K562 (cell line): Measurements from ENCODE around the gene CCR2. TPM values are rescaled to one million over a fixed set of nuclear protein-coding genes. Genes with fewer than 3 reads are reported as not detected.

Source experiments
- ATAC-seq: fragments of 200-7000 bp; cut with Tn5 transposase; 3 replicates; pipeline ENCODE4 v1.9.1; 2020; ENCODE audit warnings: moderate library complexity
- BruUV-seq: library from RNA; stranded (reverse); fragments of 400-500 nt; replicated peaks from 2 replicates; lab custom pipeline; 2021; lab: Mats Ljungman, UMichigan
- CTCF ChIA-PET: fragments of 300-600 bp; formaldehyde crosslinking; extraction: SDS; loops from one replicate; lab custom pipeline; 2021; ENCODE audit warnings: low intra/inter-chr PET ratio; lab: Yijun Ruan, JAX
- POLR2A ChIA-PET: fragments of 300-600, 350-650 bp; sonication (Branson Sonifier 250); formaldehyde crosslinking; extraction: SDS; loops from one replicate; lab custom pipeline; 2021; ENCODE audit warnings: antibody characterized with exemption, inconsistent platforms; lab: Yijun Ruan, JAX
- DNase-seq, 4 experiments: peaks; one replicate each; pipeline versions ENCODE4 v3.0.0 to v3.0.0-alpha.2; 2011 to 2018; ENCODE audit warnings: low spot score in 3 of 4, mixed read lengths in 3 of 4; ENCODE audit errors: extremely low read depth in 1 of 4
- FAIRE-seq: peaks from 2 replicates; lab custom pipeline; 2011; peaks lifted over from hg19 to GRCh38; lab: Jason Lieb, UNC
- H2AFZ ChIP-seq: 2 replicates; pipeline ENCODE4 v1.6.0; 2011; ENCODE audit warnings: low read depth, low read length, control low read depth, inconsistent platforms
- H3K27ac ChIP-seq: fragments of 200-600 bp; 3 replicates; pipeline ENCODE4 v1.8.0; 2011; ENCODE audit warnings: low read depth, mild to moderate bottlenecking, control low read depth, inconsistent platforms, low read length, moderate library complexity, mixed read lengths; ENCODE audit errors: extremely low read depth
- H3K27me3 ChIP-seq, 2 experiments: fragments of 300-600 bp in 1 of 2; 2 replicates in 1 of 2; 3 replicates in 1 of 2; pipeline versions ENCODE4 v1.6.0 to v1.8.0; 2011; ENCODE audit warnings: inconsistent platforms in 2 of 2, low read length in 2 of 2, mild to moderate bottlenecking in 1 of 2, mixed read lengths in 1 of 2, moderate library complexity in 1 of 2; ENCODE audit not compliant: control insufficient read depth in 2 of 2, insufficient read depth in 2 of 2
- H3K36me3 ChIP-seq: fragments of 300-600 bp; 3 replicates; pipeline ENCODE4 v1.8.0; 2011; ENCODE audit warnings: mild to moderate bottlenecking, low read length, inconsistent platforms; ENCODE audit not compliant: control insufficient read depth, insufficient read depth
- H3K4me1 ChIP-seq, 2 experiments: fragments of 200-600 bp in 1 of 2; replicated peaks in 1 of 2; 2 replicates in 1 of 2; 3 replicates in 1 of 2; pipeline versions ENCODE4 v1.5.1 to v1.8.0; 2011; ENCODE audit warnings: inconsistent platforms in 2 of 2, low read length in 2 of 2, mild to moderate bottlenecking in 1 of 2, mixed read lengths in 1 of 2, moderate library complexity in 1 of 2; ENCODE audit not compliant: control insufficient read depth in 2 of 2, insufficient read depth in 2 of 2
- H3K4me2 ChIP-seq: 2 replicates; pipeline ENCODE4 v1.6.1; 2011; ENCODE audit warnings: low read length, control low read depth, inconsistent platforms, mixed read lengths; ENCODE audit not compliant: insufficient read depth
- H3K4me3 ChIP-seq: fragments of 200-600 bp; sonication (generic), shearing (Covaris generic); 2 replicates; pipeline ENCODE4 v1.5.1; 2016; ENCODE audit warnings: control low read depth, inconsistent platforms
- H3K79me2 ChIP-seq: fragments of 200-600 bp; 3 replicates; pipeline ENCODE4 v1.8.0; 2011; ENCODE audit warnings: low read length, inconsistent platforms; ENCODE audit not compliant: control insufficient read depth, insufficient read depth
- H3K9ac ChIP-seq, 2 experiments: 2 replicates each; pipeline versions ENCODE4 v1.6.0 to v1.6.1; 2011; ENCODE audit warnings: low read depth in 2 of 2, low read length in 2 of 2, control low read depth in 1 of 2, inconsistent platforms in 1 of 2, mild to moderate bottlenecking in 1 of 2, mixed read lengths in 1 of 2; ENCODE audit not compliant: insufficient read depth in 1 of 2
- H3K9me1 ChIP-seq: one replicate; pipeline ENCODE4 v1.6.0; 2011; ENCODE audit warnings: inconsistent platforms, mild to moderate bottlenecking, low read length, moderate library complexity; ENCODE audit not compliant: control insufficient read depth, insufficient read depth
- H3K9me3 ChIP-seq: replicated peaks from 2 replicates; pipeline ENCODE4 v1.5.1; 2011; ENCODE audit warnings: low read depth, low read length, inconsistent platforms; ENCODE audit not compliant: control insufficient read depth, insufficient read depth
- H4K20me1 ChIP-seq: replicated peaks from 2 replicates; pipeline ENCODE4 v1.6.1; 2011; ENCODE audit warnings: low read length, inconsistent platforms, mixed read lengths; ENCODE audit not compliant: control insufficient read depth, insufficient read depth
- ARNT ChIP-seq, 2 experiments: fragments of 450-650 bp; IDR thresholded peaks; 2 replicates each; pipeline ENCODE4 v1.6.1; 2016; ENCODE audit warnings: mild to moderate bottlenecking in 1 of 2
- MAFF ChIP-seq: IDR thresholded peaks from 2 replicates; pipeline ENCODE4 v1.6.1; 2012; ENCODE audit warnings: low read length, improper control_type of control experiment
- MCM2 ChIP-seq: fragments of 450-650 bp; IDR thresholded peaks from 2 replicates; pipeline ENCODE4 v1.6.1; 2017; ENCODE audit warnings: low read depth, mild to moderate bottlenecking
- MECOM ChIP-seq: fragments of 250-450 bp; sonication (Bioruptor Pico); IDR thresholded peaks from 2 replicates; pipeline ENCODE4 v1.8.0; 2022; ENCODE audit warnings: inconsistent platforms
- NCOA2 ChIP-seq, 2 experiments: fragments of 450-650 bp; IDR thresholded peaks; 2 replicates each; pipeline ENCODE4 v1.6.1; 2018; ENCODE audit warnings: mild to moderate bottlenecking in 2 of 2, moderate library complexity in 1 of 2; ENCODE audit not compliant: partially characterized antibody in 2 of 2
- SOX6 ChIP-seq: fragments of 450-650 bp; IDR thresholded peaks from 2 replicates; pipeline ENCODE4 v1.6.1; 2014; ENCODE audit warnings: mild to moderate bottlenecking
- TEAD1 ChIP-seq, 2 experiments: fragments of 450-650 bp in 1 of 2; sonication (generic) in 1 of 2; formaldehyde crosslinking; IDR thresholded peaks; 2 replicates each; pipeline versions ENCODE4 v1.4.0 to v1.8.0; 2020 to 2022; ENCODE audit warnings: mild to moderate bottlenecking in 2 of 2, missing genetic modification reagents in 1 of 2
- ZNF24 ChIP-seq: fragments of 450-650 bp; IDR thresholded peaks from 2 replicates; pipeline ENCODE4 v1.6.1; 2016
- ZNF280A ChIP-seq: fragments of 450-650 bp; IDR thresholded peaks from 2 replicates; pipeline ENCODE4 v1.6.1; 2018; ENCODE audit warnings: mild to moderate bottlenecking, low read depth; ENCODE audit not compliant: partially characterized antibody
- ZNF282 ChIP-seq: sonication (generic); formaldehyde crosslinking; IDR thresholded peaks from 2 replicates; pipeline ENCODE4 v1.8.1; 2023; ENCODE audit warnings: missing genetic modification reagents
- ZNF408 ChIP-seq: fragments of 250-450 bp; sonication (Bioruptor Pico); IDR thresholded peaks from 2 replicates; pipeline ENCODE4 v1.4.0; 2020; ENCODE audit warnings: low read depth, mild to moderate bottlenecking, moderate library complexity
- WGBS: fragments of 100-300 bp; shearing (Covaris generic); methylation state at CpG from one replicate; pipeline ENCODE4 v1.1.6; 2016; ENCODE audit warnings: low coverage, mixed read lengths; ENCODE audit not compliant: insufficient coverage; ENCODE audit errors: missing lambda C conversion rate; 5-methylcytosine and 5-hydroxymethylcytosine counted together
- in situ Hi-C: fragments of 300-500 bp; cut with MboI; formaldehyde crosslinking; loops from 4 replicates; pipeline ENCODE4 v1.15.0; 2018; ENCODE audit warnings: inconsistent platforms, mixed read lengths
- intact Hi-C: fragments of 100-400 bp; cut with micrococcal nuclease; formaldehyde crosslinking; loops from 2 replicates; pipeline ENCODE4 v1.14.2; 2022
- polyA plus RNA-seq, 8 experiments: library from polyadenylated mRNA; depleted of rRNA in 4 of 8; stranded (reverse) in 5 of 8; unstranded in 3 of 8; fragments of >200 nt; fragmentation: Nextera tagmentation in 2 of 8; fragmentation: Illumina TruSeq in 1 of 8; extraction: Ambion mirVana in 2 of 8; extraction: Trizol in 1 of 8; gene quantifications; 2 replicates each; pipeline versions ENCODE4 v1.2.1 to v1.2.3, GENCODE V29; 2011 to 2014; ENCODE audit warnings: inconsistent platforms in 1 of 8, missing spikeins in 1 of 8
- total RNA-seq, 7 experiments: library from RNA; depleted of rRNA in 6 of 7; stranded (reverse); fragments of >200 nt in 6 of 7; fragmentation: Illumina TruSeq in 2 of 7; extraction: Trizol in 2 of 7; gene quantifications; 2 replicates each; pipeline versions ENCODE4 v1.2.1 to v1.2.3, GENCODE V29; 2011 to 2021; ENCODE audit warnings: low replicate concordance in 1 of 7
- TF ChIP-seq, protein P1 (sequence below): sonication (generic); IDR thresholded peaks from 2 replicates; pipeline ENCODE4 v1.6.1; 2016

Gene CCR2
- total and polyA plus RNA-seq, 9 of the 15 experiments (the other 6 are each of a cell fraction or from before 2014, with no cell fraction given), result not detected

DNA sequence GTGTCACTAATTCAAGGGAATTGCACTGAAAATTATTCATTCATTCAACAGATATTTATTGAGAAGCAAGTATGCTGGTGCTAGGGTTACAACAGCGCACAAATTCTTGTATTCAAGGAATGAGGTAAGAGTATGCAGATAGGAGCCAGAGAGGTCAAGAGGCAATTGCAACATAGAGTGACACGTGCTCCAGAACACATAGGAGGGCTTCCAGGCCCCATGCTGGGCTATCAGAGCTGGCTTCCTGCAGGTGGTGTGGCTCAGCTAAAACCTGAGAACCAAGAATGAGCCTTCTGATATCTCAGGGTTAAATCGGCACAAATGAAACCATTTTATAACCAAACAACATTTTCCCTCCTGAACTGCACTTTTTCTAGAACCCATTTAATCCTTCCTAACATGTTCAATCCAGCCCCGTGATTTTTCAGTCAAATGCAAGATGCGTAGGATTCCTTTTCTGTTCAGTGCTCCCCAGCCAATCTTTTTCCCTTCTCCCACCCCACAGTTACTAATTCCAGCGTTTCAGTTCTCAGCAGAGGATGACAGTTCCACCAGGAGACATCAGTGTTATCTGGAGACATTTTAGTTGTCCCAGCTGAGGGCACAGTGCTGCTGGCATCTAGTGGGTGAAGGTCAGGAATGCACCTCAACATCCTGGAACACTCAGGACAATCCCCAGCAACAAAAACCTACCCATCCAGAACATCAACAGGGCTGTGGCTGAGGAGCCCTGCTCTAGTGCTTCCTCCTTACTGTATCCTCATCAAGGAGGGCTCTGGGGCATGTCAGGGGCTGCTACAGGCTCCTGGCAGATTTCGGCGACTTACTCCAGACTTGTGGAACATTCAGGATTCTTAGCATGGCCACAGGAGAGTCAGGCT is 39.9 kb downstream of the CCR2 start:
- BruUV-seq, result no TSS peak
- in situ Hi-C loops (no loop called here), intact Hi-C loops (no loop called here)
- CTCF ChIA-PET, result no interaction called here
- FAIRE-seq (peak; percentile 75), DNase-seq (peak; percentile 42 to 57 (median 48)), ATAC-seq (peak; percentile 85)
- H3K9ac ChIP-seq, result no peak overlapping the region
- no peaks in the 10 kb centered on the region for H4K20me1 ChIP-seq
- no peak overlapping the region for H2AFZ ChIP-seq
- WGBS, result 27% methylated on average over 8 of the region's 8 CpGs
- H3K27me3 ChIP-seq, result peaks cover 2 to 23% of the 10 kb centered on the region in 2 experiments; a peak in 2 of 5 replicates
- H3K27ac ChIP-seq, result no peak overlapping the region
- no peaks in the 10 kb centered on the region for H3K9me1 ChIP-seq
- no peaks in the 10 kb centered on the region for H3K9me3 ChIP-seq
- POLR2A ChIA-PET, result interaction anchor here (0.9 to 1.5 kb wide), 2 partner anchors 11 to 21 kb away, joined by 3 read pairs; no protein-coding TSS in a partner anchor
- H3K4me3 ChIP-seq, result no peak overlapping the region
- no peaks in the 10 kb centered on the region for H3K79me2 ChIP-seq
- peaks cover 0 to 24% of the 10 kb centered on the region in 2 experiments; a peak in 4 of 5 replicates for H3K4me1 ChIP-seq
- no peak overlapping the region for H3K4me2 ChIP-seq
- H3K36me3 ChIP-seq, result no peaks in the 10 kb centered on the region
- TF ChIP-seq MCM2 (no peak), ZNF282 (CRISPR knock-in tag) (no peak), TEAD1 (CRISPR knock-in tag; IDR thresholded peaks at IDR 0.05) (peak in 1 of 2 experiments; percentile 65; a peak in 1 of 4 replicates), ZNF280A (no peak), ZNF408 (CRISPR knock-in tag) (no peak), MECOM (CRISPR knock-in tag) (no peak), NCOA2 (IDR thresholded peaks at IDR 0.05; ENCODE audit: partially characterized antibody in 2 of 2) (no peak), ARNT (IDR thresholded peaks at IDR 0.05) (peak in 1 of 2 experiments; percentile 93; a peak in 2 of 4 replicates), MAFF (no peak), ZNF24 (peak; percentile 53; the same call in 1 of the 2 replicates), SOX6 (0 out of 2 replicates have a peak, but pooled peaks have one; percentile 46)
- TF ChIP-seq, protein P1, sequence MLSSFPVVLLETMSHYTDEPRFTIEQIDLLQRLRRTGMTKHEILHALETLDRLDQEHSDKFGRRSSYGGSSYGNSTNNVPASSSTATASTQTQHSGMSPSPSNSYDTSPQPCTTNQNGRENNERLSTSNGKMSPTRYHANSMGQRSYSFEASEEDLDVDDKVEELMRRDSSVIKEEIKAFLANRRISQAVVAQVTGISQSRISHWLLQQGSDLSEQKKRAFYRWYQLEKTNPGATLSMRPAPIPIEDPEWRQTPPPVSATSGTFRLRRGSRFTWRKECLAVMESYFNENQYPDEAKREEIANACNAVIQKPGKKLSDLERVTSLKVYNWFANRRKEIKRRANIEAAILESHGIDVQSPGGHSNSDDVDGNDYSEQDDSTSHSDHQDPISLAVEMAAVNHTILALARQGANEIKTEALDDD, result no peak
